ENCODE data around the gene CCDC174. TPM values are rescaled to one million over a fixed set of nuclear protein-coding genes. Genes with fewer than 3 reads are reported as not detected.

The CCDC174 gene
- total and polyA plus RNA-seq, 3 experiments from 2014 or later = 16.8 to 34.6 (median 18.2) TPM

DNA sequence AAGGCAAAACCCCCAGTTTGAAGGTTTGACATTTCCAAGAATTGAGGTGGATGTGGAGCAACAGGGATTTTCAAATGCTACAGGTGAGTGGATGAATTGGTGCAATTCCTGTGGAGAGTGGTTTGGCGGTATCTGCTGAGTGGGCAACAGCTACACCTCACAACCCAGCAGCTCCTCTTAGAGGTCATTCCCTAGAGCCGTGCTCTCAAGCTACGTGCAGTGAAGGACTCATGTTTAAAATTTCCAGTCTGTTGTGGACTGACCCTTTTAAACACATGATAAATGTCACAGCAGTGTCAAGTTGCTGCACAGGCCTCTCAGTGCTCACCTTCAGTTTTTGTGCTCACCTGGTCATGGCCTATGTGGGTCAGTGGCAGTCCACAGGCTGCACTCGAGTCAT lies 32.9 kb downstream of the CCDC174 start:
- H3K9me3 ChIP-seq (ENCODE audit: low read length) = peaks cover 3% of the 10 kb centered on the region
- H3K27ac ChIP-seq (ENCODE audit: low read depth, low read length) = no peak overlapping the region
- Mint-ChIP-seq H3K4me3 (no peak overlapping the region), H3K27me3 (peaks cover 0 to 1% of the 10 kb centered on the region in 2 donors), H3K4me1 (no peaks in the 10 kb centered on the region), H3K36me3 (peaks cover 0 to 9% (median 5%) of the 10 kb centered on the region in 3 donors), H3K27ac (no peak overlapping the region), H3K9me3 (peaks cover 0 to 12% (median 3%) of the 10 kb centered on the region in 5 donors)
- ChIA-PET CTCF (no interaction called here), POLR2A (no interaction called here)
- no peak for DNase-seq
- no peaks in the 10 kb centered on the region for H3K36me3 ChIP-seq (ENCODE audit: insufficient read depth, low read length)
- H3K27me3 ChIP-seq (ENCODE audit: insufficient read depth, low read length, poor library complexity, severe bottlenecking) = no peaks in the 10 kb centered on the region
- no peak overlapping the region for H3K4me3 ChIP-seq (ENCODE audit: low read length)
- H3K4me1 ChIP-seq (ENCODE audit: insufficient read depth, low read length) = no peaks in the 10 kb centered on the region

GRCh38 chr3:14685179-14685578 lies 33.6 kb downstream of the CCDC174 start:
- no peak overlapping the region for H3K27ac ChIP-seq (ENCODE audit: low read depth, low read length)
- DNase-seq = no peak
- H3K4me3 Mint-ChIP-seq = no peak overlapping the region
- peaks cover 1% of the 10 kb centered on the region for H3K9me3 ChIP-seq (ENCODE audit: low read length)
- H3K4me1 Mint-ChIP-seq = no peaks in the 10 kb centered on the region
- H3K9me3 Mint-ChIP-seq = peaks cover 0 to 5% (median 3%) of the 10 kb centered on the region in 5 donors
- H3K4me3 ChIP-seq (ENCODE audit: low read length) = no peak overlapping the region
- no peak overlapping the region for H3K27ac Mint-ChIP-seq
- no peaks in the 10 kb centered on the region for H3K4me1 ChIP-seq (ENCODE audit: insufficient read depth, low read length)
- ChIA-PET CTCF (no interaction called here), POLR2A (no interaction called here)
- H3K36me3 ChIP-seq (ENCODE audit: insufficient read depth, low read length) = no peaks in the 10 kb centered on the region
- H3K27me3 ChIP-seq (ENCODE audit: insufficient read depth, low read length, poor library complexity, severe bottlenecking) = no peaks in the 10 kb centered on the region
- peaks cover 0 to 7% (median 4%) of the 10 kb centered on the region in 3 donors for H3K36me3 Mint-ChIP-seq
- peaks cover 0 to 1% of the 10 kb centered on the region in 2 donors for H3K27me3 Mint-ChIP-seq

DNA sequence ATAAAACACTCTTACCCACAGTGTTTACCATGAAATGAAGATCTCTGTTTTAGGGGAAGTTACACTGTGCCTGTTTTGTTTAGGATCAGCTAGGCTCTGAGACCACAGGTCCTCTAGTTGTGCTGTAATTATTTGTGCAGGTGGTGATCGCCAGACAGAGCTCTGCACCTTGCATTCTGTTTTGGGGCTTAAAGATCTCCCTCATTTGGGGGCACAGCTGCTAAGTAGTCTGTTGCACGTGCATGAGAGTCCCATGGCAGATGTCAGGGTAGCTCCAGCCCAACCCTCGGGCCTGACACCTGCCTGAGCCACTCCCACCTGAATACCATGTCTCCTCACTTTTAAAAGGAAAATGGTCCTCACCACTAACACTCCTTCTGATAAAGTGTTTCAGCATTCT lies 35.8 kb downstream of the CCDC174 start:
- POLR2A ChIA-PET = no interaction called here
- no peaks in the 10 kb centered on the region for H3K4me1 Mint-ChIP-seq
- peaks cover 0 to 2% (median 0%) of the 10 kb centered on the region in 3 donors for H3K36me3 Mint-ChIP-seq
- Histone ChIP-seq H3K9me3 (ENCODE audit: low read length) (no peaks in the 10 kb centered on the region), H3K27ac (ENCODE audit: low read depth, low read length) (no peak overlapping the region), H3K36me3 (ENCODE audit: insufficient read depth, low read length) (no peaks in the 10 kb centered on the region), H3K27me3 (ENCODE audit: insufficient read depth, low read length, poor library complexity, severe bottlenecking) (no peaks in the 10 kb centered on the region), H3K4me3 (ENCODE audit: low read length) (no peak overlapping the region), H3K4me1 (ENCODE audit: insufficient read depth, low read length) (no peaks in the 10 kb centered on the region)
- no peak for DNase-seq
- no peak overlapping the region for H3K4me3 Mint-ChIP-seq
- no peak overlapping the region for H3K27ac Mint-ChIP-seq
- no peaks in the 10 kb centered on the region for H3K9me3 Mint-ChIP-seq
- peaks cover 0 to 1% of the 10 kb centered on the region in 2 donors for H3K27me3 Mint-ChIP-seq
- CTCF ChIA-PET = no interaction called here

GRCh38 chr3:14688525-14688924 lies 37.0 kb downstream of the CCDC174 start:
- Histone ChIP-seq H3K27ac (ENCODE audit: low read depth, low read length) (no peak overlapping the region), H3K36me3 (ENCODE audit: insufficient read depth, low read length) (no peaks in the 10 kb centered on the region), H3K9me3 (ENCODE audit: low read length) (no peaks in the 10 kb centered on the region), H3K4me1 (ENCODE audit: insufficient read depth, low read length) (no peaks in the 10 kb centered on the region), H3K27me3 (ENCODE audit: insufficient read depth, low read length, poor library complexity, severe bottlenecking) (no peaks in the 10 kb centered on the region), H3K4me3 (ENCODE audit: low read length) (no peak overlapping the region)
- Mint-ChIP-seq H3K9me3 (no peaks in the 10 kb centered on the region), H3K4me3 (no peak overlapping the region), H3K27ac (no peak overlapping the region), H3K4me1 (no peaks in the 10 kb centered on the region), H3K36me3 (peaks cover 0 to 2% (median 0%) of the 10 kb centered on the region in 3 donors), H3K27me3 (no peaks in the 10 kb centered on the region)
- POLR2A ChIA-PET = no interaction called here
- CTCF ChIA-PET = no interaction called here
- no peak for DNase-seq

DNA sequence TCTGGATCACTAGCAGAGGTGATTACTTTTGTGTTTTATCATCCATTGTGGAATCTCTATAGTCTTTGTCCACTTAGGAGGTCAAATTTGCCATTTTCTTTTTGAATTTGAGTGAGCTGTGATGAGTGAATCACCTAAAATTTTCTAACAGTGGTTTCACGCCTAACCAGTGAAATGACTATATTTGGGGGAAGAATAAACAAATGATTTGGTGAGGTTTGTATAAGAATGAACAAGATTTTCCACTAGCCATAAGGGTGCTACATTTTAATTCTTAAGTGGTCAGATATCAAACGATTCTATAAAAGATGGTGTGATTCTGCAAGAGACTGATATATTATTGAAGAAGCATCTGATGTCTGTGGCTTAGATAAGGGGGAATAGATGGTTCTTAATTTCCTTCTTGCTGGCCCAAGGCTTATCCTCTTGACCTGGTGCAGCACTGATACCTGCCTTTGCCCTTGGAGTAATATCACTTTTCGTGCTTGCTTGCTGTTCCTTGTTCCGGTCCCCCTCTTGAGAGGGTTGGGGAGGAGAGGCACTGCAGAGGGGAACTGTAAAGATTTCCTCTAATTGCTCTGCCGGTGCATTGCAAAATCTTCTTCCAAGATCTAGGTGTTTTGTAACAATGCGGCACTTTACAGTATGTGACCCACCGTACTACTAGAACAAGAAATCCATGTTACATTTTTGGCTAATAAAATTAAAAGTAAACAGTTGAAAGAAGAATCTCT lies 37.9 kb downstream of the CCDC174 start:
- Mint-ChIP-seq H3K27me3 (no peaks in the 10 kb centered on the region), H3K4me3 (no peak overlapping the region), H3K27ac (no peak overlapping the region), H3K36me3 (peaks cover 0 to 2% (median 0%) of the 10 kb centered on the region in 3 donors), H3K4me1 (no peaks in the 10 kb centered on the region), H3K9me3 (no peaks in the 10 kb centered on the region)
- Histone ChIP-seq H3K4me1 (ENCODE audit: insufficient read depth, low read length) (no peaks in the 10 kb centered on the region), H3K4me3 (ENCODE audit: low read length) (no peak overlapping the region), H3K36me3 (ENCODE audit: insufficient read depth, low read length) (no peaks in the 10 kb centered on the region), H3K27ac (ENCODE audit: low read depth, low read length) (no peak overlapping the region), H3K9me3 (ENCODE audit: low read length) (no peaks in the 10 kb centered on the region), H3K27me3 (ENCODE audit: insufficient read depth, low read length, poor library complexity, severe bottlenecking) (no peaks in the 10 kb centered on the region)
- DNase-seq = no peak
- CTCF ChIA-PET = no interaction called here
- POLR2A ChIA-PET = no interaction called here

DNA sequence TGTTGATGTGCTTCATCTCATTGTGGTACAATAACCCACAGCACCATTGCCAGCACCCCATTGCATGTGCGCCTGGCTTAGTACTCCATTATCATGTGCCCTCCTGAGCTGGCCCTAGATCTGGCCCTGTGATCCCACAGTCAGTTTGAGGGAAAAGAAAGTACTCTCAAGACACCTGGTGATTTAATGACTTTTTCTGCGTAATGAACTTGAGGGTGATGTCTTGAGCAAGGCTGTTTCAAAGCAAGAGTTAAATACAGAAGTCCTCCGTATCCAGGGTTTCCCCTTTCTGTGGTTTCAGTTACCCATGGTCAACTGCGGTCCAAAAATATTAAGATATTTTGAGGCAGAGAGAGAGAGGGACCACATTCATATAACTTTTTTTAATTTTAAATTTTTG lies 39.7 kb downstream of the CCDC174 start:
- CTCF ChIA-PET = no interaction called here
- DNase-seq = no peak
- H3K36me3 Mint-ChIP-seq = peaks cover 0 to 2% (median 0%) of the 10 kb centered on the region in 3 donors
- H3K27me3 ChIP-seq (ENCODE audit: insufficient read depth, low read length, poor library complexity, severe bottlenecking) = no peaks in the 10 kb centered on the region
- no peaks in the 10 kb centered on the region for H3K27me3 Mint-ChIP-seq
- no peaks in the 10 kb centered on the region for H3K4me1 ChIP-seq (ENCODE audit: insufficient read depth, low read length)
- no peak overlapping the region for H3K4me3 Mint-ChIP-seq
- H3K4me3 ChIP-seq (ENCODE audit: low read length) = no peak overlapping the region
- no peaks in the 10 kb centered on the region for H3K9me3 ChIP-seq (ENCODE audit: low read length)
- no peaks in the 10 kb centered on the region for H3K4me1 Mint-ChIP-seq
- H3K27ac Mint-ChIP-seq = no peak overlapping the region
- no peak overlapping the region for H3K27ac ChIP-seq (ENCODE audit: low read depth, low read length)
- H3K36me3 ChIP-seq (ENCODE audit: insufficient read depth, low read length) = no peaks in the 10 kb centered on the region
- POLR2A ChIA-PET = no interaction called here
- H3K9me3 Mint-ChIP-seq = no peaks in the 10 kb centered on the region

- H3K4me3 Mint-ChIP-seq = no peak overlapping the region
- peaks cover 0 to 3% (median 0%) of the 10 kb centered on the region in 3 donors for H3K36me3 Mint-ChIP-seq
- no peaks in the 10 kb centered on the region for H3K4me1 Mint-ChIP-seq
- no peak overlapping the region for H3K27ac ChIP-seq (ENCODE audit: low read depth, low read length)
- ChIA-PET POLR2A (interaction anchor here (0.6 kb wide), 1 partner anchor 41 kb away, joined by 3 read pairs; no protein-coding TSS in a partner anchor), CTCF (no interaction called here)
- no peaks in the 10 kb centered on the region for H3K9me3 Mint-ChIP-seq
- no peak for DNase-seq
- no peak overlapping the region for H3K4me3 ChIP-seq (ENCODE audit: low read length)
- no peaks in the 10 kb centered on the region for H3K36me3 ChIP-seq (ENCODE audit: insufficient read depth, low read length)
- no peak overlapping the region for H3K27ac Mint-ChIP-seq
- H3K27me3 Mint-ChIP-seq = no peaks in the 10 kb centered on the region
- H3K4me1 ChIP-seq (ENCODE audit: insufficient read depth, low read length) = no peaks in the 10 kb centered on the region
- H3K9me3 ChIP-seq (ENCODE audit: low read length) = no peaks in the 10 kb centered on the region
- no peaks in the 10 kb centered on the region for H3K27me3 ChIP-seq (ENCODE audit: insufficient read depth, low read length, poor library complexity, severe bottlenecking)
Observed at GRCh38 chr3:14691719-14692118, 40.2 kb downstream of the CCDC174 start.

DNA sequence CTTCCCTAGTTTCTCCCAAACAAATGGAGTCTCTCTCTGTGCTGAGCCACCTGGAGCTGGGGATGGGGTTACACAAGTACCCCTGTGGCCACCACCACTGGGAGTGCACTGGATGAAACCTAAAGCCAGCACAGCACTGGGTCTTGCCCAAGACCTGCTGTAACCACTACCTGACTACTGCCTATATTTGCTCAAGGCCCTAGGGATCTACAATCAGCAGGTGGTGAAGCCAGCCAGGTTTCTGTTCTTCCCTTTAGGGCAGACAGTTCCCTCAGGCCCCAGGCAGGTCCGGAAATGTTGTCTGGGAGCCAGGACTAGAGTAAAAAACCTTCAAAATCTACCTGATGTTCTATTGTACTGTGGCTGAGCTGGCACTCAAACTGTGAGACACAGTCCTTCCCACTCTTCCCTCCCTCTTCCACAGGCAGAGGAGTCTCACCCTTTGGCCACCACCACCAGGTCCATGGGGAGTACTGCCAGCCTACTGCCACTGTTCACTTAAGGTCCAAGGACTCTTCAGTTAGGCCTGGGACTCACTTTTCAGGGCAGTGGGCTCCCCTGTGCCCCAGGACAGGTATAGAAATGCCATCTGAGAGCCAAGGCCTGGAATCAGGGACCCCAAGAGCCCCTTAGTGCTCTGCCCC lies 47.2 kb downstream of the CCDC174 start:
- peaks cover 2 to 8% of the 10 kb centered on the region in 2 donors for H3K27me3 Mint-ChIP-seq

More for the DNA sequence above, 47.2 kb downstream of the CCDC174 start:
- H3K36me3 Mint-ChIP-seq = peaks cover 0 to 15% (median 5%) of the 10 kb centered on the region in 3 donors
- H3K27me3 ChIP-seq (ENCODE audit: insufficient read depth, low read length, poor library complexity, severe bottlenecking) = no peaks in the 10 kb centered on the region
- H3K4me1 ChIP-seq (ENCODE audit: insufficient read depth, low read length) = no peaks in the 10 kb centered on the region
- H3K4me3 ChIP-seq (ENCODE audit: low read length) = no peak overlapping the region
- POLR2A ChIA-PET = no interaction called here
- H3K36me3 ChIP-seq (ENCODE audit: insufficient read depth, low read length) = no peaks in the 10 kb centered on the region
- H3K9me3 ChIP-seq (ENCODE audit: low read length) = no peaks in the 10 kb centered on the region
- H3K4me3 Mint-ChIP-seq = no peak overlapping the region
- no peak for DNase-seq
- H3K27ac Mint-ChIP-seq = no peak overlapping the region
- no peak overlapping the region for H3K27ac ChIP-seq (ENCODE audit: low read depth, low read length)
- no peaks in the 10 kb centered on the region for H3K4me1 Mint-ChIP-seq
- CTCF ChIA-PET = no interaction called here
- peaks cover 0 to 2% (median 0%) of the 10 kb centered on the region in 5 donors for H3K9me3 Mint-ChIP-seq
